NCI-H1436 treated with DMSO at 0.1 percent for 48 hours (cell line): Measurements from ENCODE around the gene KIFC3.
"Not testable (repeated sequence)": the region's sequence is repeated elsewhere in the genome, so short reads cannot be mapped to it uniquely, and the experiment has no call there.

Experiments
- DNase-seq: peaks from one replicate; lab custom pipeline; 2025; lab: John Stamatoyannopoulos, UW

Gene KIFC3

DNA sequence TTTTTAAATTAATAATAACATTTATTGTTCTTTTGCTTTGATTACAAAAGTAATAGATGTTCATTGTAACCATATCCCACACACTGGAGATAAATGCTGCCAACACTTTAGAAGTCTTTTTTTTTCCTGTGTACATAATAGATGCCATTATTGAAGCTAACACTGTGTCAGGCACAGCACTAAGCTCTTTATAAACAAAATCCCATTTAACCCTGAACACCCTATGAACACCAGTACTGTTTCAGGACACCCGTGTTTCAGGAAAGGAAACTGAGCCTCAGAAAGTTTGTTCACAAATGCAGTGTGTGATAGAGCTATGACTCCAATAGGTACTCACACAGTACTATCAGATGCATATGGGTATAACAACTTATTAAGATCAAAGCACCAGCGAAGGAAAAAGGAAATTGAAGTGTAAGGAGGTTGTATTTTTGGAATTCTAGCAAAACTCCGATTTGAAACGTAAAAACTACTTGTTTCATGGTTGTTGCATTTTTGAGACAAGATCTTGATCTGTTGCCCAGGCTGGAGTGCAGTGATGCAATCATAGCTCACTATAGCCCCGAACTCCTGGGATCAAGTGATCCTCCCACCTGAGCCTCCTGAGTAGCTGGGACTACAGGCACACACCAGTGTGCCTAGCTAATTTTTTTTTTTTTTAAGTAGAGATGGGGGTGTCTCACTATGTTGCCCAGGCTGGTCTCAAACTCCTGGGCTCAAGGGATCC lies 2.0 kb upstream of the KIFC3 start:
- DNase-seq = no peak

DNA sequence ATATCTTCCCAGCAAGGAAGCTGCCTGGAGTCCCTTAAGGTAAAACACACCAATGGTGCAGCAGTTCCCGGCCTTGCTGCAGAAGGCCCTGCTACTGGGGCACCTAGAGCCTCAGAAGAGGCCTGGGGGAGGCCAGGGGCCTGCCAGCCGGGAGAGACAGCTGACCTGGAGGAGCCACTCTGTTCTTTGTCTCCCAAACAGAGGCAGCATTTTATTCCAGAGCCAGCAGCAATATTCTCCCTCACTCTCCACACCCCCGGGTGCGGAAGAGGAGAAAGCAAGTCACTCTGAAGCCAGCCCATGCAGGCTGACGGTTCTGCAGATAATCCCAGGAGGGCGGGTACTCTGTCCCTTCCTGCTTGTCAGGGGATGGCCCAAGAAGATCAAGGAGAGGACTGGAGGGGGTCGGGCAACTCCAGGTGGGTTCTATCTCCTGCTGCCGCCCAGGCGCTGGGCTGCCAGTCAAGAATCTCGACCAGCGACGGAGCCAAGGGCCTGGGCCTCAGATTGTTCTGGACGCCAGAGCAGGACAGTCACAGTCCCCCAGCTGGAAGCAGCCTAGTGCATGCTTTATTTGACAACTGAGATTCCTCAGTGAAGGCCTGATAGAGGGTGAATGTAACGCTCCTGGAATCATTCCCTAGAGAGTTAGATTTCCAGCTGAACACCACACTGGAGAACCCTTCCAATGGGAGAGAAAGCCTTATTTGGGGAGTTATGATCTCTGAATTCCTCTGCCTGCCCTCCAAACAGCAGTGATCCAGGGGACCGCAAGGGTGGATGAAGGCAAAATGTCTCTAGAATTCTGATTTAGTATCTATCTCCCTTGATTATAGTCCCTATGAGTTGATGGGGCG lies 1.1 kb upstream of the KIFC3 start:
- no peak for DNase-seq

DNA sequence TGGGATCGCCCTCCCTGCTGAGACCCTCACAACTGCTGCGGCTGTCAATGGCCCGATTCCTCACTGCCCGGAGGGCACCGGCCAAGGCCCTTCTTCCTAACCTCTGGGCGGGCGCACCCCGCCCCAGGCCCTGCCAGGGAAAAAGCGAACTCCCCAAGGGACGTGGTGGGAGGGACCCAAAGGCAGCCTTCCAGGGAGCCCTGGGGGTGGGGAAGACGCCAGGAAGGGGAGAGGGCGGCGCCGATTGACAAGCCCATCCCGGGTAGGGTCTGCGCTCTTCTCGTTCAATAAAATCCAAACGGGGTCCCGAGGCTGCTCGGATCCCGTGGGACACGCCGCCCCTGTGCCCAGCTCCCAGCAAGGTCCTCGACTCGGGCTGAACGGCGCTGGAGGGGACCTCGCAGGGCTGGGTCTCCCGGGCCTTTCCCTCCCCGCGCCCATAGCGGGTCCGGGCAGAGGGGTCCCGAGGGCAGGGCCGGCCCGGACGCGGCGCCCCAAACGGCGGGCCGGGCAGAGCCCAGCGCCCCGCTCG lies 416 bp downstream of the KIFC3 start:
- DNase-seq = no peak

GRCh38 chr16:57801098-57801808 lies 1.0 kb downstream of the KIFC3 start:
- DNase-seq = no peak

- no peak for DNase-seq
Measured at GRCh38 chr16:57800200-57801097, 1.8 kb downstream of the KIFC3 start.

DNA sequence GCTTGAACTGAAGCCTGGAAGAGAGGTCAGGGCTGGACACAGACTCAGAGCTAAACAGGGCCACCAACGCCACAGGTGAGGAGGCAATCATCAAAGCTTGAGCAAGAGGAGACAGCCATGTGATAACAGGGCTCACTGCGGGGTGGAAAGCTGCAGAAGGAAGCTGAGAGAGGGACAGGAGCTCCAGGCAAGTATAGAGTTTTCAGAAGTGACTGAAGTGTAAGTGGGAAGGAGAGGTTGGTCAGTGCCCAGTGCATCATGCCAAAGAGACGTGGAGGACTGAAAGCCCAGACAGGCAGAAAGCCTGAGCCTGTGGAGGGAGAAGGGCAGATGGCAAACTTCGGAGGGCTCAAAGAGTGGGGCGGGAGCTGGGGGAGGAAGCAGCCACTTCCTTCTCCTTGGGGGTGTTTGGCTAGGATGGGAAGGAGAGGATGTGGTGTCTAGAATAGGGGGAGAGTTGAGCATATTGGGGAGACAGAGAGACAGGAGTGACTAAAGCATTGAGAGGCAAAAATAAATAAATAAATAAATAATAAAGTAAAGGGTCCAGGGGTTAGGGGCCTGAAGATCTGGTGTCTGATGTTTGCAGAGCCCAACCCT lies 2.6 kb downstream of the KIFC3 start:
- DNase-seq = no peak

- no peak for DNase-seq
Measured at GRCh38 chr16:57798953-57799599, 3.2 kb downstream of the KIFC3 start.

DNA sequence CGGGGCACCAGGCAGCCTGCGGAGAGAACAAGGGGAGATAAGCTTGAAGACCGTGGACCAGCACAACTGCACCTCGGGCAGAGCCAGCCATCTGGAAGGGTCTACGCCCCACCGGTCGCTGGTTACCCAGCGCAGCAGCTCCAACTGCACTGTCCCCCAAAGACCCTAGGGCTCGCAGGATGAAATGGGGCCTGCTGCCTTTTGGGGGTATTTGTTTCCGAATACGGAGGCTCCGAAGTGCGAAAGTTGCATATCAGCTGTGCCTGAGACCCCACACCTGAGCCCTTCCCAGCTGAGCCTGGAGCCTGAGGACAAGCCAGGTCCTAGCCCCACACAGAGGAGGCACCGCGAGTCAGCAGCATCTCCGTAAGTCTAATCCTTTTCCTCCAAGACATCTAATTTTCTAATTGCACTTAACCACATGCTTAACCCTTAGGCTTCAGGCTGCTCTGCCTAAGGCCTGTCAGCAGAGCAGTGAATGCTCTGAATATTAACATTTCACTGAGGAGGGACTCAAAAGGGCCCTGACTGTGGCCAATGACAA lies 4.0 kb downstream of the KIFC3 start:
- no peak for DNase-seq

GRCh38 chr16:57797526-57798266 lies 4.6 kb downstream of the KIFC3 start:
- DNase-seq = no peak

- no peak for DNase-seq
Measured at GRCh38 chr16:57797216-57797525, 5.1 kb downstream of the KIFC3 start.

DNA sequence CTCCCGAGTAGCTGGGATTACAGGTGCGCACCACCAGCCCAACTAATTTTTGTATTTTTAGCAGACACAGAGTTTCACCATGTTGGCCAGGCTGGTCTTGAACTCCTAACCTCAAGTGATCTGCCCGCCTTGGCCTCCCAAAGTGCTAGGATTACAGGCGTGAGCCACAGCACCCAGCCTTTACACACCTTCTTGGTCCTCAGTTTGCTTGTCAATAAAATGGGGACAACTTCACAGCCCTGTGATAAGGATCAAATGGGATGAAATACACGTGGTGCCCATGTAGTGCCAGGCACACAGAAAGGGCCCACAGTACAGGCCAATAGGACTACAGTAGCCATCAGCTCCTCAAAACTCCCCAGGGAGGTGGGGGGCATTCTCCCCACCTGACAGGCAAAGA lies 6.3 kb downstream of the KIFC3 start:
- DNase-seq = not testable (repeated sequence)

DNA sequence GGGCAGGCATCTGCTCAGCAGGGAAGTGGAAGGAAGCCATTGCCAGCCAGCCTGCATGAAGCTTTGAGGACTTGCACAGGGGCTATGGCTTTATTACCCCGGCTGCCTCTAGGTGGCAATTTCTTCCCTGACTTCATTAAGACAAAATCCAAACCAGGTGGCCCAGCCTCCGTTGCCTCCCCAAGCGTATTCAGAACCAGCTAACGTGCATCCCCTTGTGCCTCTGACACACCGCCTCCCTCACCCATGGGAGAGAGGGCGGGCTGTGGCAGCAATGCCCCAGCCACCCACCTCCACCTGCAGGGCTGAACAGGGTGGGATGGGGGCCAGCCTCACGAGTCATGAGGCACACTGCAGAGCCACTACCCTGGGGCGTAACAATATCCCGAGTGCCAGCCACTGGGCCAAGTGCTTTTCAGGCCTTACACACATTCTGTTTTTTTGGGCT lies 6.8 kb downstream of the KIFC3 start:
- peak; percentile 61 for DNase-seq

DNA sequence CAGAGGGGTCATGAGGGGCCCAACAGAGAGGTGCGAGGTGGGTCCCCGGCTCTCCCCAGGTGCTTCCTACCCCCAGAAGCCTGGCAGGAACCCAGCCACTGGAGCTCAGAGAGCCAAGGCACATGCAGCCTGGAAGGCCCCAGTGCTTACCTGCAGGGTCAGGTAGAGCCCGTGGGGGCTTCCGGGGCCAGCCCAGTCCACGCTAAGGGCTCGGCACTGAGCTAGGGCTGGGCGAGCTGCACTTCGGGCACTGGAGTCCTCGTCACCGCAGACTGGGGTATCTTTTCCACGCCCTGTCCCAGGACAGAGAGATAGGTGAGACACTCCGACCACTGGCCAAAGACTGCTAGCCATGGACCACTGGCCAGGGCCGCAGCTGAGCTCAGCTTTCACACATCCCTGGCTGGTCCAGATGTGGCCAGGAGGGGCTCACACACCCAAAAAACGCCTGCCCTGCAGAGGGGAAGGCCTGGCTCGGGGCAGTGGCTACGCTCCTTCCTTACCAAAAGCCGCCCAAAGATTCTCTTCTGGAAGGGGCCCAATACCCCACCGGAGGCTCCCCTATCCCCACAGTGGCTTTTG lies 7.4 kb downstream of the KIFC3 start:
- DNase-seq = no peak

- DNase-seq = no peak
Measured at GRCh38 chr16:57791893-57792461, 10.3 kb downstream of the KIFC3 start.

DNA sequence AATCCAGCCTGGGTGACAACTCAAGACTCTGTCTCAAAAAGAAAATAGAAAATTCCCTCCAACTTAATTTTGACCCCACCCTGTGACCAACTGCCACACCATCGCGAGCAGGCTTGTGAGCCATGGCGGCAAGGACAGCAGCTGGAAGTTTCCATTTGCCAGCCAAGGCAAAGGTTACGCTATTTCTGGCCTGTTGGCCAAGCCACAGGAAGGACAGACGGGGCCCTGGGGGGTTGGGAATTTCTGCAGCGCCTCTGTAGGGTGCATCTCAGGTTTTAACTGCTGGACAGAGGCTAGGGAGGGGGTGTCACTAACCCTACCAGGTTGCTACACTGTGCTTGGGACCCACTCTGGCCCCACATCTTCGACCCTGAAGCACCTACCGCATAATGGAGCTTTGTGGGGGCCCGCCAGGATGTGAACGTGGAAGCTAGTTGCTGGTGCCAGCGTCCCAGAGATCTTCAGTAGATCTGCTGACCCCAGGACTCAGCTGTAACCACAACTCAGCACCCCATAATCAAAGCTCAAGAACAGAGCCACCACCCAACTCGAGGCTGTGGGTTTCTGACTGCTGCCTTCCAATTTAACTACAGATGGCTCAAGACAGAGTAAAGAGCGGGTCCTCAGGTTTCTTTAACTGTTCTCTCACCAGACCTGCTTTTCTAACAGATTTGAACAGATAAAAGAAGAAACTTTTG lies 10.9 kb downstream of the KIFC3 start:
- DNase-seq = no peak

DNA sequence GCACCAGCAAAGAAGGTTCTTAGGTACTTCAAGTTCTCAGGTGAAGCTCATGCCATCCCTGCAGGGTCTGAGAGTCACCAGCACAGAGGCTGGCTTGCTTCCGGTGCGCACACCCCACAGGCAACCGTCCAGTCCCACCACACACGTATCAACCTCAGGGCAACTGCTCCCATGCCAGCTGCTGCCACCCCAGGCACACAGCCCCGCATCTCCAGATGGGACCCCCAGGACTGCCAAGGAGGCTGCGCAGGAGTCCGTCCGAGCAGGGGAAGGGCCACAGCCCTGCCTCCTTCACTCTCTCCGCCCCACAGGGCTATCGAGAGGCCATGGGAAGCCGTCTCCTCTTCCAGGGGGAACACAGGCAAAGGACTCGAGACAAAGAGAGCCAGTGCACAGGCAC lies 13.3 kb downstream of the KIFC3 start:
- no peak for DNase-seq

- DNase-seq = no peak
Measured at GRCh38 chr16:57788252-57788841, 13.9 kb downstream of the KIFC3 start.

DNA sequence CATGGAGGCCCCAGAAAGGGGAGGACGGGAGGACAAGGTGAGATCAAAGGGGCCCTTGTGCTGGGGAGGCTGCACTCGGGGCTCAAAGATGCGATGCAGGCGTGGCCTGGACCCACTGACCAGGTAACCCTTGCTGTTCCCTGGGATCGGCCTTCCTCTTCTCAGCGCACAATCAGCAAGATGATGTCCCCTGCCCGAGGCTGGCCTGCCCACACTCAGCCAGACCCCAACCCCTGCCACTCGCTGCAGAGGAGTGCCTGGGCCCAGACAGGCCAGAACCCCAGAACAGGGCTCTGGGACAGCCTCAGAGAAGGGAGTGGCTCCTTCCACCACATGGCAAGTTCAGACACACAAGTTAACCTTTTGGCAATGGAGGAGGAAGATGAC lies 14.8 kb downstream of the KIFC3 start:
- no peak for DNase-seq
